ENCODE data around the gene SNAI3. TPM values are rescaled to one million over a fixed set of nuclear protein-coding genes. Genes with fewer than 3 reads are reported as not detected.

SNAI3 gene
- total and polyA plus RNA-seq, 9 of the 15 experiments (the other 6 are each of a cell fraction or from before 2014, with no cell fraction given), result 0.04 to 4.1 (median 0.80) TPM; not detected in 1

DNA sequence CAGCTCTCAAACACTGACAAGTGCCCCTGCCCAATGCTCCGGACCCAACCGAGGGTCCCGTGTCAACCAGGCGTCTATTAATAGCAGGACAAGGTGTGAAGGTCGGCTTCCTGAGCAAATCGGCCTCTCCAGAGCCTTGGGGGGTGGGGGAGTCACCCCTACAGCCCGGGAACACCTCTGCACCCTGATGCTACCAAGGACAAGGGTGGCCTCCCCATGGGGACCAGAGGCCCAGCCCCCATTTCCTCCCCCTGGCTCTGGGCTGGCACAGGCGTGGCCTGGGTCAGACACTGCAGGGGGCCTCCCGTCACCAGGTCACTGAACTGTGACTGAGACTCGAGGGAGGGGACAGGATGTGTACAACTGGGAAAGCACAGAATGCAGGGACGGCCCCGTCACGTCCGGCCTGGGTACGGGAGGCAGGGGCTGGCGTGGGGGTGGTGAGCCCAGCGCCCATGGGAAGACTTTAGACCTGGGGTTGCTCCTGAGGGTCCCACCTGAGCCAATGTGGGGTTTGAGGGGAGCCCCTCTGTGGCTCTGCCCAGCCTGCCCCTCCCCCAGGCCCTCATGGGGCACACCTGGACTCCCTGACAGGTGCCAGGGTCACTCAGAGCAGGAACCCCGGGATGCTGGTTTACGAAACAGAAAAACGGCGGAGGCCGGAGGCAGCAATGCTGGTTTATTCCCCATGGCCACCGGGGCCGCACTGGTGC, 34.9 kb downstream of the SNAI3 start (continued):
- TF ChIP-seq CBX1 (IDR thresholded peaks at IDR 0.05; ENCODE audit: low read depth) (no peak), YY1 (IDR thresholded peaks at IDR 0.05; ENCODE audit: borderline replicate concordance in 1 of 3, control insufficient read depth in 1 of 3, extremely low read depth in 1 of 3, insufficient read depth in 3 of 3, insufficient read length in 1 of 3, insufficient replicate concordance in 2 of 3, low read depth in 1 of 3, low read length in 2 of 3) (peak in 1 of 3 experiments; percentile 48), SMARCA5 (IDR thresholded peaks at IDR 0.05) (0 out of 2 replicates have a peak, but pooled peaks have one; percentile 19), ASH1L (IDR thresholded peaks at IDR 0.05; ENCODE audit: borderline replicate concordance, low read depth, partially characterized antibody) (no peak), ZKSCAN1 (IDR thresholded peaks at IDR 0.05; ENCODE audit: low read depth, low read length) (no peak), ZNF274 (IDR thresholded peaks at IDR 0.05; ENCODE audit: borderline replicate concordance, low read depth, low read length) (no peak), ZSCAN29 (IDR thresholded peaks at IDR 0.05) (no peak), ZNF212 (CRISPR knock-in tag; IDR thresholded peaks at IDR 0.05) (no peak)
- TF ChIP-seq, protein P1, sequence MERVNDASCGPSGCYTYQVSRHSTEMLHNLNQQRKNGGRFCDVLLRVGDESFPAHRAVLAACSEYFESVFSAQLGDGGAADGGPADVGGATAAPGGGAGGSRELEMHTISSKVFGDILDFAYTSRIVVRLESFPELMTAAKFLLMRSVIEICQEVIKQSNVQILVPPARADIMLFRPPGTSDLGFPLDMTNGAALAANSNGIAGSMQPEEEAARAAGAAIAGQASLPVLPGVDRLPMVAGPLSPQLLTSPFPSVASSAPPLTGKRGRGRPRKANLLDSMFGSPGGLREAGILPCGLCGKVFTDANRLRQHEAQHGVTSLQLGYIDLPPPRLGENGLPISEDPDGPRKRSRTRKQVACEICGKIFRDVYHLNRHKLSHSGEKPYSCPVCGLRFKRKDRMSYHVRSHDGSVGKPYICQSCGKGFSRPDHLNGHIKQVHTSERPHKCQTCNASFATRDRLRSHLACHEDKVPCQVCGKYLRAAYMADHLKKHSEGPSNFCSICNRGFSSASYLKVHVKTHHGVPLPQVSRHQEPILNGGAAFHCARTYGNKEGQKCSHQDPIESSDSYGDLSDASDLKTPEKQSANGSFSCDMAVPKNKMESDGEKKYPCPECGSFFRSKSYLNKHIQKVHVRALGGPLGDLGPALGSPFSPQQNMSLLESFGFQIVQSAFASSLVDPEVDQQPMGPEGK (CRISPR knock-in tag; IDR thresholded peaks at IDR 0.05; ENCODE audit: borderline replicate concordance), result no peak
- TF ChIP-seq, protein P2, sequence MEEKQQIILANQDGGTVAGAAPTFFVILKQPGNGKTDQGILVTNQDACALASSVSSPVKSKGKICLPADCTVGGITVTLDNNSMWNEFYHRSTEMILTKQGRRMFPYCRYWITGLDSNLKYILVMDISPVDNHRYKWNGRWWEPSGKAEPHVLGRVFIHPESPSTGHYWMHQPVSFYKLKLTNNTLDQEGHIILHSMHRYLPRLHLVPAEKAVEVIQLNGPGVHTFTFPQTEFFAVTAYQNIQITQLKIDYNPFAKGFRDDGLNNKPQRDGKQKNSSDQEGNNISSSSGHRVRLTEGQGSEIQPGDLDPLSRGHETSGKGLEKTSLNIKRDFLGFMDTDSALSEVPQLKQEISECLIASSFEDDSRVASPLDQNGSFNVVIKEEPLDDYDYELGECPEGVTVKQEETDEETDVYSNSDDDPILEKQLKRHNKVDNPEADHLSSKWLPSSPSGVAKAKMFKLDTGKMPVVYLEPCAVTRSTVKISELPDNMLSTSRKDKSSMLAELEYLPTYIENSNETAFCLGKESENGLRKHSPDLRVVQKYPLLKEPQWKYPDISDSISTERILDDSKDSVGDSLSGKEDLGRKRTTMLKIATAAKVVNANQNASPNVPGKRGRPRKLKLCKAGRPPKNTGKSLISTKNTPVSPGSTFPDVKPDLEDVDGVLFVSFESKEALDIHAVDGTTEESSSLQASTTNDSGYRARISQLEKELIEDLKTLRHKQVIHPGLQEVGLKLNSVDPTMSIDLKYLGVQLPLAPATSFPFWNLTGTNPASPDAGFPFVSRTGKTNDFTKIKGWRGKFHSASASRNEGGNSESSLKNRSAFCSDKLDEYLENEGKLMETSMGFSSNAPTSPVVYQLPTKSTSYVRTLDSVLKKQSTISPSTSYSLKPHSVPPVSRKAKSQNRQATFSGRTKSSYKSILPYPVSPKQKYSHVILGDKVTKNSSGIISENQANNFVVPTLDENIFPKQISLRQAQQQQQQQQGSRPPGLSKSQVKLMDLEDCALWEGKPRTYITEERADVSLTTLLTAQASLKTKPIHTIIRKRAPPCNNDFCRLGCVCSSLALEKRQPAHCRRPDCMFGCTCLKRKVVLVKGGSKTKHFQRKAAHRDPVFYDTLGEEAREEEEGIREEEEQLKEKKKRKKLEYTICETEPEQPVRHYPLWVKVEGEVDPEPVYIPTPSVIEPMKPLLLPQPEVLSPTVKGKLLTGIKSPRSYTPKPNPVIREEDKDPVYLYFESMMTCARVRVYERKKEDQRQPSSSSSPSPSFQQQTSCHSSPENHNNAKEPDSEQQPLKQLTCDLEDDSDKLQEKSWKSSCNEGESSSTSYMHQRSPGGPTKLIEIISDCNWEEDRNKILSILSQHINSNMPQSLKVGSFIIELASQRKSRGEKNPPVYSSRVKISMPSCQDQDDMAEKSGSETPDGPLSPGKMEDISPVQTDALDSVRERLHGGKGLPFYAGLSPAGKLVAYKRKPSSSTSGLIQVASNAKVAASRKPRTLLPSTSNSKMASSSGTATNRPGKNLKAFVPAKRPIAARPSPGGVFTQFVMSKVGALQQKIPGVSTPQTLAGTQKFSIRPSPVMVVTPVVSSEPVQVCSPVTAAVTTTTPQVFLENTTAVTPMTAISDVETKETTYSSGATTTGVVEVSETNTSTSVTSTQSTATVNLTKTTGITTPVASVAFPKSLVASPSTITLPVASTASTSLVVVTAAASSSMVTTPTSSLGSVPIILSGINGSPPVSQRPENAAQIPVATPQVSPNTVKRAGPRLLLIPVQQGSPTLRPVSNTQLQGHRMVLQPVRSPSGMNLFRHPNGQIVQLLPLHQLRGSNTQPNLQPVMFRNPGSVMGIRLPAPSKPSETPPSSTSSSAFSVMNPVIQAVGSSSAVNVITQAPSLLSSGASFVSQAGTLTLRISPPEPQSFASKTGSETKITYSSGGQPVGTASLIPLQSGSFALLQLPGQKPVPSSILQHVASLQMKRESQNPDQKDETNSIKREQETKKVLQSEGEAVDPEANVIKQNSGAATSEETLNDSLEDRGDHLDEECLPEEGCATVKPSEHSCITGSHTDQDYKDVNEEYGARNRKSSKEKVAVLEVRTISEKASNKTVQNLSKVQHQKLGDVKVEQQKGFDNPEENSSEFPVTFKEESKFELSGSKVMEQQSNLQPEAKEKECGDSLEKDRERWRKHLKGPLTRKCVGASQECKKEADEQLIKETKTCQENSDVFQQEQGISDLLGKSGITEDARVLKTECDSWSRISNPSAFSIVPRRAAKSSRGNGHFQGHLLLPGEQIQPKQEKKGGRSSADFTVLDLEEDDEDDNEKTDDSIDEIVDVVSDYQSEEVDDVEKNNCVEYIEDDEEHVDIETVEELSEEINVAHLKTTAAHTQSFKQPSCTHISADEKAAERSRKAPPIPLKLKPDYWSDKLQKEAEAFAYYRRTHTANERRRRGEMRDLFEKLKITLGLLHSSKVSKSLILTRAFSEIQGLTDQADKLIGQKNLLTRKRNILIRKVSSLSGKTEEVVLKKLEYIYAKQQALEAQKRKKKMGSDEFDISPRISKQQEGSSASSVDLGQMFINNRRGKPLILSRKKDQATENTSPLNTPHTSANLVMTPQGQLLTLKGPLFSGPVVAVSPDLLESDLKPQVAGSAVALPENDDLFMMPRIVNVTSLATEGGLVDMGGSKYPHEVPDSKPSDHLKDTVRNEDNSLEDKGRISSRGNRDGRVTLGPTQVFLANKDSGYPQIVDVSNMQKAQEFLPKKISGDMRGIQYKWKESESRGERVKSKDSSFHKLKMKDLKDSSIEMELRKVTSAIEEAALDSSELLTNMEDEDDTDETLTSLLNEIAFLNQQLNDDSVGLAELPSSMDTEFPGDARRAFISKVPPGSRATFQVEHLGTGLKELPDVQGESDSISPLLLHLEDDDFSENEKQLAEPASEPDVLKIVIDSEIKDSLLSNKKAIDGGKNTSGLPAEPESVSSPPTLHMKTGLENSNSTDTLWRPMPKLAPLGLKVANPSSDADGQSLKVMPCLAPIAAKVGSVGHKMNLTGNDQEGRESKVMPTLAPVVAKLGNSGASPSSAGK (IDR thresholded peaks at IDR 0.05), result no peak
- TF ChIP-seq, protein P3, sequence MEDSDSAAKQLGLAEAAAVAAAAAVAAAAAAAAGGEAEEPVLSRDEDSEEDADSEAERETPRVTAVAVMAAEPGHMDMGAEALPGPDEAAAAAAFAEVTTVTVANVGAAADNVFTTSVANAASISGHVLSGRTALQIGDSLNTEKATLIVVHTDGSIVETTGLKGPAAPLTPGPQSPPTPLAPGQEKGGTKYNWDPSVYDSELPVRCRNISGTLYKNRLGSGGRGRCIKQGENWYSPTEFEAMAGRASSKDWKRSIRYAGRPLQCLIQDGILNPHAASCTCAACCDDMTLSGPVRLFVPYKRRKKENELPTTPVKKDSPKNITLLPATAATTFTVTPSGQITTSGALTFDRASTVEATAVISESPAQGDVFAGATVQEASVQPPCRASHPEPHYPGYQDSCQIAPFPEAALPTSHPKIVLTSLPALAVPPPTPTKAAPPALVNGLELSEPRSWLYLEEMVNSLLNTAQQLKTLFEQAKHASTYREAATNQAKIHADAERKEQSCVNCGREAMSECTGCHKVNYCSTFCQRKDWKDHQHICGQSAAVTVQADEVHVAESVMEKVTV (CRISPR knock-in tag; IDR thresholded peaks at IDR 0.05), result no peak

Data from K562 (cell line).